ENCODE measurements around the gene GAL.

GRCh38 chr11:68735646-68736045, 51.3 kb downstream of the GAL start:
- TF ChIP-seq CTCF (IDR thresholded peaks at IDR 0.05; ENCODE audit: low read depth, low read length) (no peak), EZH2phosphoT487 (IDR thresholded peaks at IDR 0.05; ENCODE audit: low read depth) (no peak)
